Cardiac fibroblast (primary cell): Measurements from ENCODE around the gene INO80E.

Experiments
- DNase-seq, 2 donors: peaks; one replicate each; pipeline versions ENCODE4 v3.0.0 to v3.0.0-alpha.2; 2010; ENCODE audit warnings: low read depth in 2 of 2
- H3K4me3 ChIP-seq, 2 donors: replicated peaks in 1 of 2; 1 replicate in 1 of 2; 2 replicates in 1 of 2; pipeline ENCODE4 v1.5.1; 2011; ENCODE audit warnings: low read depth in 2 of 2, low read length in 2 of 2, mild to moderate bottlenecking in 2 of 2, moderate library complexity in 1 of 2
- CTCF ChIP-seq: IDR thresholded peaks from one replicate; pipeline ENCODE4 v1.5.1; 2011; ENCODE audit warnings: low read depth, mild to moderate bottlenecking, low read length, inconsistent platforms

Gene INO80E

GRCh38 chr16:29993903-29994599, 2.0 kb upstream of the INO80E start:
- DNase-seq: no peak
- no peak for TF ChIP-seq CTCF
- H3K4me3 ChIP-seq: no peak overlapping the region

GRCh38 chr16:29994600-29995323, 1.3 kb upstream of the INO80E start:
- peak; percentile 53 to 74 for DNase-seq
- H3K4me3 ChIP-seq: peak overlapping the region; percentile 88 to 93
- no peak for TF ChIP-seq CTCF

- no peak for TF ChIP-seq CTCF
- DNase-seq: peak; percentile 81 to 84
- H3K4me3 ChIP-seq: peak within 1 kb of the TSS; percentile 88 to 93
Measured at GRCh38 chr16:29995324-29995910, 624 bp upstream of the INO80E start, which contains the start of gene HIRIP3. Gene HIRIP3 (minus strand): TSS chr16:29995617. CDS start chr16:29995605, 12 bp downstream.

GRCh38 chr16:29996766-29997250, 767 bp downstream of the INO80E start:
- DNase-seq: no peak
- no peak for TF ChIP-seq CTCF
- H3K4me3 ChIP-seq: peak overlapping the region; percentile 88 to 93

GRCh38 chr16:29999605-30000004, 3.6 kb downstream of the INO80E start:
- no peak overlapping the region for H3K4me3 ChIP-seq
- TF ChIP-seq CTCF: no peak
- no peak for DNase-seq

GRCh38 chr16:30000735-30001631, 4.9 kb downstream of the INO80E start:
- H3K4me3 ChIP-seq: no peak overlapping the region
- TF ChIP-seq CTCF: no peak

More at GRCh38 chr16:30000735-30001631, 4.9 kb downstream of the INO80E start:
- DNase-seq: no peak
